HepG2 (cell line): Measurements from ENCODE around the gene HORMAD2. TPM values are rescaled to one million over a fixed set of nuclear protein-coding genes. Genes with fewer than 3 reads are reported as not detected.

Source experiments
- ATAC-seq: fragments of 200-7000 bp; cut with Tn5 transposase; 3 replicates; pipeline ENCODE4 v1.9.1; 2020; ENCODE audit warnings: mild to moderate bottlenecking, moderate library complexity
- BruUV-seq: library from RNA; stranded (reverse); fragments of 400-500 nt; replicated peaks from 2 replicates; lab custom pipeline; 2021; lab: Mats Ljungman, UMichigan
- CTCF ChIA-PET: fragments of 300-600 bp; formaldehyde crosslinking; extraction: SDS; loops from one replicate; lab custom pipeline; 2021; ENCODE audit warnings: low total read pairs, inconsistent platforms, low intra/inter-chr PET ratio; lab: Yijun Ruan, JAX
- POLR2A ChIA-PET: fragments of 350-600 bp; sonication (Branson Sonifier 250); formaldehyde crosslinking; loops from one replicate; lab custom pipeline; 2020; ENCODE audit warnings: antibody characterized with exemption, inconsistent platforms; lab: Yijun Ruan, JAX
- DNase-seq: peaks from one replicate; pipeline ENCODE4 v3.0.0-alpha.2; 2015; ENCODE audit warnings: low spot score
- FAIRE-seq: peaks from 3 replicates; lab custom pipeline; 2011; peaks lifted over from hg19 to GRCh38; lab: Jason Lieb, UNC
- H2AFZ ChIP-seq: one replicate; pipeline ENCODE4 v1.6.1; 2011; ENCODE audit warnings: low read length, inconsistent platforms
- H3K27ac ChIP-seq: fragments of 300-600 bp; 3 replicates; pipeline ENCODE4 v1.8.0; 2011; ENCODE audit warnings: mixed run types, mild to moderate bottlenecking, mixed read lengths, low read length, inconsistent platforms; ENCODE audit not compliant: insufficient read depth; ENCODE audit errors: extremely low read length
- H3K27me3 ChIP-seq, 2 experiments: fragments of 200-600 bp in 1 of 2; 2 replicates in 1 of 2; 3 replicates in 1 of 2; pipeline versions ENCODE4 v1.6.0 to v1.8.0; 2011; ENCODE audit warnings: low read length in 2 of 2, mild to moderate bottlenecking in 2 of 2, moderate library complexity in 2 of 2, inconsistent platforms in 1 of 2; ENCODE audit not compliant: insufficient read depth in 2 of 2, control insufficient read depth in 1 of 2
- H3K36me3 ChIP-seq, 2 experiments: fragments of 200-600 bp in 1 of 2; replicated peaks in 1 of 2; 2 replicates in 1 of 2; 3 replicates in 1 of 2; pipeline versions ENCODE4 v1.5.1 to v1.8.0; 2011; ENCODE audit warnings: low read length in 2 of 2, inconsistent platforms in 1 of 2; ENCODE audit not compliant: insufficient read depth in 2 of 2, control insufficient read depth in 1 of 2
- H3K4me1 ChIP-seq: 2 replicates; pipeline ENCODE4 v1.5.1; 2012; ENCODE audit warnings: low read length, inconsistent platforms; ENCODE audit not compliant: insufficient read depth
- H3K4me2 ChIP-seq: 2 replicates; pipeline ENCODE4 v1.6.0; 2011; ENCODE audit warnings: low read depth, low read length, inconsistent platforms
- H3K4me3 ChIP-seq, 3 experiments: fragments of 200-600 bp in 1 of 3; sonication (generic), shearing (Covaris generic) in 1 of 3; replicated peaks in 1 of 3; 2 replicates each; pipeline ENCODE4 v1.5.1; 2011 to 2016; ENCODE audit warnings: low read length in 3 of 3, inconsistent platforms in 2 of 3, low read depth in 2 of 3, mild to moderate bottlenecking in 2 of 3, control low read depth in 1 of 3, mixed read lengths in 1 of 3; ENCODE audit not compliant: insufficient read depth in 1 of 3
- H3K79me2 ChIP-seq: one replicate; pipeline ENCODE4 v1.6.1; 2011; ENCODE audit warnings: low read length, inconsistent platforms; ENCODE audit not compliant: insufficient read depth
- H3K9ac ChIP-seq: 2 replicates; pipeline ENCODE4 v1.6.0; 2011; ENCODE audit warnings: mild to moderate bottlenecking, low read depth, low read length, inconsistent platforms; ENCODE audit not compliant: insufficient read depth
- H3K9me3 ChIP-seq: 2 replicates; pipeline ENCODE4 v1.5.1; 2012; ENCODE audit warnings: mild to moderate bottlenecking, low read length
- H4K20me1 ChIP-seq: 2 replicates; pipeline ENCODE4 v1.6.0; 2011; ENCODE audit warnings: inconsistent platforms, mild to moderate bottlenecking, low read length, moderate library complexity; ENCODE audit not compliant: insufficient read depth
- BORCS8-MEF2B ChIP-seq: sonication (generic); formaldehyde crosslinking; IDR thresholded peaks from 2 replicates; pipeline ENCODE4 v1.8.0; 2022; ENCODE audit warnings: mild to moderate bottlenecking, missing genetic modification reagents
- HMGXB3 ChIP-seq: sonication (generic); formaldehyde crosslinking; IDR thresholded peaks from 2 replicates; pipeline ENCODE4 v1.4.0; 2020; ENCODE audit warnings: missing genetic modification reagents, borderline replicate concordance
- HOMEZ ChIP-seq: IDR thresholded peaks from 2 replicates; pipeline ENCODE4 v1.6.1; 2016; ENCODE audit warnings: low read depth
- NFYB ChIP-seq: sonication (generic); formaldehyde crosslinking; IDR thresholded peaks from 2 replicates; pipeline ENCODE4 v1.4.0; 2020; ENCODE audit warnings: missing genetic modification reagents
- PHB2 ChIP-seq: fragments of 450-650 bp; IDR thresholded peaks from 2 replicates; pipeline ENCODE4 v1.6.1; 2018; ENCODE audit not compliant: partially characterized antibody
- PRPF4 ChIP-seq: fragments of 200-400 bp; formaldehyde crosslinking; IDR thresholded peaks from 2 replicates; pipeline ENCODE4 v1.6.1; 2016; ENCODE audit warnings: low read length, low read depth; ENCODE audit not compliant: poor library complexity, severe bottlenecking
- SNAPC2 ChIP-seq: sonication (generic); formaldehyde crosslinking; IDR thresholded peaks from 2 replicates; pipeline ENCODE4 v1.8.1; 2022; ENCODE audit warnings: mild to moderate bottlenecking, missing genetic modification reagents
- YEATS4 ChIP-seq: sonication (generic); formaldehyde crosslinking; IDR thresholded peaks from 2 replicates; pipeline ENCODE4 v1.4.0; 2020; ENCODE audit warnings: missing genetic modification reagents, borderline replicate concordance
- ZBTB25 ChIP-seq: IDR thresholded peaks from 2 replicates; pipeline ENCODE4 v1.6.1; 2018; ENCODE audit warnings: missing genetic modification reagents
- ZBTB37 ChIP-seq: sonication (generic); formaldehyde crosslinking; IDR thresholded peaks from 2 replicates; pipeline ENCODE4 v1.4.0; 2020; ENCODE audit warnings: mild to moderate bottlenecking, missing genetic modification reagents
- ZNF431 ChIP-seq: sonication (generic); formaldehyde crosslinking; IDR thresholded peaks from 2 replicates; pipeline ENCODE4 v1.9.0; 2022; ENCODE audit warnings: missing genetic modification reagents, low read depth, mild to moderate bottlenecking, borderline replicate concordance
- ZNF672 ChIP-seq: sonication (generic); formaldehyde crosslinking; IDR thresholded peaks from 2 replicates; pipeline ENCODE4 v1.8.1; 2022; ENCODE audit warnings: missing genetic modification reagents
- ZSCAN30 ChIP-seq: sonication (generic); formaldehyde crosslinking; IDR thresholded peaks from 2 replicates; pipeline ENCODE4 v1.5.0; 2020; ENCODE audit warnings: mild to moderate bottlenecking, missing genetic modification reagents
- WGBS: methylation state at CpG from one replicate; pipeline ENCODE4 v1.1.6; 2017; ENCODE audit warnings: low lambda C conversion rate; 5-methylcytosine and 5-hydroxymethylcytosine counted together
- in situ Hi-C: cut with HindIII; loops from 2 replicates; pipeline ENCODE4 v1.10.0; 2017; ENCODE audit warnings: low pct_unique_long_range_greater_than_20kb; ENCODE audit not compliant: extremely low pct_ligation_motif_present
- intact Hi-C: fragments of 100-400 bp; cut with micrococcal nuclease; formaldehyde crosslinking; loops from one replicate; pipeline ENCODE4 v1.10.0; 2022; ENCODE audit not compliant: unreplicated experiment
- polyA plus RNA-seq, 8 experiments: library from polyadenylated mRNA; depleted of rRNA in 3 of 8; stranded (reverse) in 7 of 8; unstranded in 1 of 8; fragments of >200 nt; fragmentation: Illumina TruSeq in 4 of 8; extraction: Trizol in 4 of 8; gene quantifications; 2 replicates each; pipeline versions ENCODE4 v1.2.1 to v1.2.3, GENCODE V29; 2011 to 2016; ENCODE audit warnings: low read depth in 4 of 8, missing spikeins in 1 of 8, mixed read lengths in 1 of 8; ENCODE audit not compliant: insufficient read depth in 1 of 8
- total RNA-seq, 5 experiments: library from RNA; depleted of rRNA; stranded (reverse); fragments of >200 nt; fragmentation: Illumina TruSeq; extraction: Trizol; gene quantifications; 2 replicates each; pipeline ENCODE4 v1.2.3, GENCODE V29; 2016; ENCODE audit warnings: low read depth in 1 of 5

Gene HORMAD2
- total and polyA plus RNA-seq, 2 of the 13 experiments (the other 11 are each of a cell fraction or from before 2014, with no cell fraction given), result not detected

GRCh38 chr22:30193031-30193775 lies 112.9 kb downstream of the HORMAD2 start:
- ATAC-seq (no peak), DNase-seq (no peak), FAIRE-seq (no peak)
- intact Hi-C loops, result no loop called here
- Histone ChIP-seq H3K79me2 (no peaks in the 10 kb centered on the region), H3K9ac (no peak overlapping the region), H3K9me3 (no peaks in the 10 kb centered on the region), H3K4me2 (no peak overlapping the region), H3K27me3 (no peaks in the 10 kb centered on the region), H2AFZ (no peak overlapping the region), H4K20me1 (no peaks in the 10 kb centered on the region), H3K27ac (no peak overlapping the region), H3K36me3 (no peaks in the 10 kb centered on the region), H3K4me3 (no peak overlapping the region), H3K4me1 (peaks cover 95% of the 10 kb centered on the region)
- in situ Hi-C loops, result no loop called here
- TF ChIP-seq HMGXB3, result no peak
- no peak for TF ChIP-seq PRPF4
- no peak for TF ChIP-seq SNAPC2 (CRISPR knock-in tag)
- TF ChIP-seq YEATS4 (CRISPR knock-in tag), result no peak
- TF ChIP-seq BORCS8-MEF2B (CRISPR knock-in tag), result no peak
- TF ChIP-seq PHB2, result no peak
- no peak for TF ChIP-seq ZBTB37 (CRISPR knock-in tag)
- TF ChIP-seq HOMEZ (CRISPR knock-in tag), result no peak
- TF ChIP-seq ZSCAN30 (CRISPR knock-in tag), result no peak
- no peak for TF ChIP-seq ZNF672 (CRISPR knock-in tag)
- TF ChIP-seq ZNF431 (CRISPR knock-in tag), result no peak
- no peak for TF ChIP-seq NFYB (CRISPR knock-in tag)
- no peak for TF ChIP-seq ZBTB25
- BruUV-seq, result no TSS peak
- ChIA-PET CTCF (no interaction called here), POLR2A (no interaction called here)
- 95% methylated on average over 3 of the region's 3 CpGs for WGBS
